IMR-90 (cell line): ENCODE measurements around the gene PAQR5. TPM values are rescaled to one million over a fixed set of nuclear protein-coding genes. Genes with fewer than 3 reads are reported as not detected.

ENCODE experiments used
- ATAC-seq: fragments of 200-7000 bp; cut with Tn5 transposase; 2 replicates; pipeline ENCODE4 v1.9.1; 2020; ENCODE audit warnings: low read depth, mild to moderate bottlenecking, moderate library complexity
- BruUV-seq: library from RNA; stranded (reverse); fragments of 400-500 nt; replicated peaks from 2 replicates; lab custom pipeline; 2021; lab: Mats Ljungman, UMichigan
- CTCF ChIA-PET: fragments of 300-600 bp; formaldehyde crosslinking; extraction: SDS; loops from one replicate; lab custom pipeline; 2021; ENCODE audit warnings: antibody characterized with exemption; lab: Yijun Ruan, JAX
- POLR2A ChIA-PET: fragments of 300-600 bp; sonication (Branson Sonifier 250); formaldehyde crosslinking; loops from one replicate; lab custom pipeline; 2022; ENCODE audit warnings: antibody characterized with exemption; ENCODE audit not compliant: unreplicated experiment; lab: Charles Lee
- DNase-seq: peaks from one replicate; pipeline ENCODE4 v3.0.0; 2013
- H2AFZ ChIP-seq: replicated peaks from 2 replicates; pipeline ENCODE3; 2013; ENCODE audit warnings: low read length, mild to moderate bottlenecking; ENCODE audit not compliant: poor library complexity
- H2AK5ac ChIP-seq: 2 replicates; pipeline ENCODE4 v1.6.1; 2013; ENCODE audit warnings: low read depth, low read length, inconsistent platforms
- H2AK9ac ChIP-seq: replicated peaks from 2 replicates; pipeline ENCODE3; 2013; ENCODE audit warnings: mild to moderate bottlenecking, low read depth, low read length, moderate library complexity; ENCODE audit not compliant: poor library complexity
- H2BK120ac ChIP-seq: 2 replicates; pipeline ENCODE4 v1.6.1; 2013; ENCODE audit warnings: low read depth, low read length, inconsistent platforms
- H2BK15ac ChIP-seq: 3 replicates; pipeline ENCODE4 v1.6.1; 2013; ENCODE audit warnings: low read depth, low read length, inconsistent platforms
- H2BK20ac ChIP-seq: 2 replicates; pipeline ENCODE4 v1.6.1; 2013; ENCODE audit warnings: low read depth, mild to moderate bottlenecking, inconsistent platforms, low read length, moderate library complexity
- H2BK5ac ChIP-seq: 2 replicates; pipeline ENCODE4 v1.6.1; 2013; ENCODE audit warnings: mild to moderate bottlenecking, low read depth, low read length, inconsistent platforms; ENCODE audit not compliant: poor library complexity, severe bottlenecking
- H3K14ac ChIP-seq: replicated peaks from 2 replicates; pipeline ENCODE4 v1.6.1; 2013; ENCODE audit warnings: low read depth, low read length, inconsistent platforms
- H3K18ac ChIP-seq: 2 replicates; pipeline ENCODE4 v1.6.1; 2013; ENCODE audit warnings: low read depth, low read length, control low read depth
- H3K23ac ChIP-seq: 2 replicates; pipeline ENCODE4 v1.6.1; 2013; ENCODE audit warnings: low read depth, low read length, inconsistent platforms
- H3K27ac ChIP-seq: 2 replicates; pipeline ENCODE4 v1.5.1; 2013; ENCODE audit warnings: mild to moderate bottlenecking, control low read depth, low read length; ENCODE audit not compliant: insufficient read depth
- H3K27me3 ChIP-seq: 2 replicates; pipeline ENCODE4 v1.6.1; 2013; ENCODE audit warnings: low read length; ENCODE audit not compliant: control insufficient read depth, insufficient read depth
- H3K36me3 ChIP-seq: 2 replicates; pipeline ENCODE4 v1.6.1; 2013; ENCODE audit warnings: low read length, mixed read lengths; ENCODE audit not compliant: control insufficient read depth, insufficient read depth
- H3K4ac ChIP-seq: 2 replicates; pipeline ENCODE4 v1.6.1; 2013; ENCODE audit warnings: low read depth, low read length, inconsistent platforms
- H3K4me1 ChIP-seq: 2 replicates; pipeline ENCODE4 v1.6.1; 2013; ENCODE audit warnings: low read length, mixed read lengths; ENCODE audit not compliant: control insufficient read depth, insufficient read depth
- H3K4me2 ChIP-seq: 2 replicates; pipeline ENCODE4 v1.6.1; 2013; ENCODE audit warnings: low read depth, mild to moderate bottlenecking, control low read depth, low read length, moderate library complexity
- H3K4me3 ChIP-seq: 2 replicates; pipeline ENCODE4 v1.5.1; 2013; ENCODE audit warnings: low read depth, mild to moderate bottlenecking, control low read depth, low read length, moderate library complexity; ENCODE audit not compliant: insufficient read depth
- H3K56ac ChIP-seq: 2 replicates; pipeline ENCODE4 v1.6.1; 2013; ENCODE audit warnings: low read length, inconsistent platforms; ENCODE audit not compliant: insufficient read depth; ENCODE audit errors: extremely low read depth
- H3K79me1 ChIP-seq, 2 experiments: 2 replicates each; pipeline ENCODE4 v1.6.1; 2013; ENCODE audit warnings: low read length in 2 of 2, inconsistent platforms in 1 of 2, low read depth in 1 of 2
- H3K9ac ChIP-seq: 2 replicates; pipeline ENCODE4 v1.6.1; 2013; ENCODE audit warnings: low read depth, low read length, control low read depth
- H3K9me1 ChIP-seq: 2 replicates; pipeline ENCODE4 v1.6.1; 2013; ENCODE audit warnings: low read length, inconsistent platforms; ENCODE audit not compliant: insufficient read depth
- H3K9me3 ChIP-seq: 2 replicates; pipeline ENCODE4 v1.6.1; 2013; ENCODE audit warnings: low read length; ENCODE audit not compliant: control insufficient read depth, insufficient read depth
- H4K20me1 ChIP-seq: 2 replicates; pipeline ENCODE4 v1.6.1; 2013; ENCODE audit warnings: low read length, inconsistent platforms; ENCODE audit not compliant: insufficient read depth
- H4K5ac ChIP-seq: 2 replicates; pipeline ENCODE4 v1.6.1; 2013; ENCODE audit warnings: mild to moderate bottlenecking, low read depth, low read length, control low read depth
- H4K8ac ChIP-seq, 2 experiments: 2 replicates each; pipeline ENCODE4 v1.6.1; 2013; ENCODE audit warnings: low read depth in 2 of 2, low read length in 2 of 2, control low read depth in 1 of 2, inconsistent platforms in 1 of 2
- H4K91ac ChIP-seq: 2 replicates; pipeline ENCODE4 v1.6.1; 2013; ENCODE audit warnings: low read depth, low read length, inconsistent platforms; ENCODE audit not compliant: insufficient read depth
- MXI1 ChIP-seq: IDR thresholded peaks from 2 replicates; pipeline ENCODE4 v1.6.1; 2012; ENCODE audit warnings: low read depth, mild to moderate bottlenecking, low read length, moderate library complexity, borderline replicate concordance
- SMC3 ChIP-seq: fragments of 150-350 bp; IDR thresholded peaks from 2 replicates; pipeline ENCODE4 v1.6.1; 2016; ENCODE audit warnings: low read depth, mild to moderate bottlenecking, antibody characterized with exemption, low read length, moderate library complexity
- WGBS, 2 experiments: methylation state at CpG; one replicate each; pipeline versions ENCODE4 v1.1.5 to v1.1.7; 2013; ENCODE audit warnings: missing lambda C conversion rate in 2 of 2; ENCODE audit not compliant: insufficient read length in 1 of 2; ENCODE audit errors: extremely low coverage in 2 of 2; 5-methylcytosine and 5-hydroxymethylcytosine counted together
- dilution Hi-C: fragments of 300-500 bp; cut with HindIII; formaldehyde crosslinking; loops from one replicate; pipeline ENCODE4 v1.14.3; 2018; ENCODE audit warnings: low sequenced_read_pairs; ENCODE audit not compliant: unreplicated experiment
- in situ Hi-C: fragments of 300-500 bp; cut with MboI; formaldehyde crosslinking; loops from 3 replicates; pipeline ENCODE4 v1.14.3; 2019; ENCODE audit warnings: low sequenced_read_pairs, inconsistent platforms, mixed read lengths
- intact Hi-C: fragments of 100-400 bp; cut with micrococcal nuclease; formaldehyde crosslinking; loops from 2 replicates; pipeline ENCODE4 v1.10.0; 2022
- polyA plus RNA-seq, 3 experiments: library from polyadenylated mRNA; depleted of rRNA; stranded (reverse); fragments of >200 nt; gene quantifications; 2 replicates each; pipeline ENCODE4 v1.2.3, GENCODE V29; 2012; ENCODE audit warnings: low replicate concordance in 1 of 3
- total RNA-seq: library from RNA; depleted of rRNA; stranded (reverse); fragments of >200 nt; gene quantifications from 2 replicates; pipeline ENCODE4 v1.2.3, GENCODE V29; 2012

The PAQR5 gene
- total and polyA plus RNA-seq, 2 of the 4 experiments (the other 2 are of a cell fraction) = 2.3 to 2.7 TPM

DNA sequence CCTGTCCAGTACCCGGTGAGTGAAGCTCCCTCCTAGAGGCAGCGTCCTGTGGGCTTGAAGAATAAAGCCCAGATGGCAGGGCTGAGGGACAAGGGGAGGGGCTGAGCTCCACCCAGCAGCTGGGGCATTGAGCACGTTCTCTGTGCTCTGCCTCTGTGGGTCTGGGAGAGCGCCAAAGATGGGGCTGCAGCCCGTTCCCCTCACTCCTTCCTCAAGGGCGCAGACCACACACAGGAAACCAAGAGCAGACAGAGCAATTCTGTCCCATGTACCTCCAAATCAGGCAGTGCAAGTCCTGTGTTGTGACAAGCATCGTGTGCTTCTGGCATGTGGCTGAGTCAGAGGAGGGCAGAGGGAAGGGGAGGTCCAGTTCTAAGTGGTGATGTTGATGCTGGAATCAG lies 99.8 kb downstream of the PAQR5 start:
- ChIA-PET CTCF (interaction anchor here (0.7 kb wide), 1 partner anchor 9 kb away, joined by 3 read pairs; no protein-coding TSS in a partner anchor), POLR2A (interaction anchor here (0.6 kb wide), 1 partner anchor 114 kb away, joined by 11 read pairs; no protein-coding TSS in a partner anchor)
- H3K36me3 ChIP-seq = peaks cover 8% of the 10 kb centered on the region
- H3K9me3 ChIP-seq = no peaks in the 10 kb centered on the region
- DNase-seq (peak; percentile 67), ATAC-seq (peak; percentile 54)
- no peak overlapping the region for H4K91ac ChIP-seq
- H3K27me3 ChIP-seq = no peaks in the 10 kb centered on the region
- intact Hi-C loops (loop anchor here (1.0 kb wide), 1 partner anchor 36 kb away; no protein-coding TSS in a partner anchor), in situ Hi-C loops (loop anchor here (5.0 kb wide), 1 partner anchor 336 kb away; no protein-coding TSS in a partner anchor), dilution Hi-C loops (no loop called here)
- no peak overlapping the region for H4K5ac ChIP-seq
- H3K56ac ChIP-seq = no peak overlapping the region
- H2AFZ ChIP-seq = peak overlapping the region; percentile 70
- peaks cover 36% of the 10 kb centered on the region for H4K20me1 ChIP-seq
- TF ChIP-seq SMC3 = no peak
- TF ChIP-seq MXI1 = 0 out of 2 replicates have a peak, but pooled peaks have one; percentile 34
- H3K14ac ChIP-seq = 0 out of 2 replicates have a peak overlapping the region, but pooled peaks have one; percentile 10
- no peak overlapping the region for H3K4me3 ChIP-seq
- no TSS peak for BruUV-seq
- H3K9me1 ChIP-seq = peaks cover 45% of the 10 kb centered on the region
- no peak overlapping the region for H2BK120ac ChIP-seq
- no peak overlapping the region for H2BK20ac ChIP-seq
- H2AK9ac ChIP-seq = peak overlapping the region; percentile 62
- H3K4ac ChIP-seq = no peak overlapping the region
- peaks cover 21 to 80% of the 10 kb centered on the region in 2 experiments; a peak in 3 of 4 replicates for H3K79me1 ChIP-seq
- H3K4me1 ChIP-seq = peaks cover 15% of the 10 kb centered on the region
- H3K27ac ChIP-seq = no peak overlapping the region
- no peak overlapping the region for H3K9ac ChIP-seq
- H3K18ac ChIP-seq = no peak overlapping the region
- no peak overlapping the region for H4K8ac ChIP-seq
- H2AK5ac ChIP-seq = peak overlapping the region; percentile 3; the same call in 1 of the 2 replicates
- WGBS, 2 experiments = 40% methylated on average over 1 of the region's 7 CpGs; no CpG with 5 or more reads in 1 of the 2 experiments
- H3K4me2 ChIP-seq = no peak overlapping the region
- H2BK15ac ChIP-seq = no peak overlapping the region
- no peak overlapping the region for H2BK5ac ChIP-seq
- H3K23ac ChIP-seq = no peak overlapping the region
